GM12874 (cell line): ENCODE data around the gene PWWP3B.

Source experiments
- CTCF ChIP-seq: IDR thresholded peaks from 2 replicates; pipeline ENCODE4 v1.5.1; 2011; ENCODE audit warnings: low read depth, mild to moderate bottlenecking, control low read depth, low read length, moderate library complexity; ENCODE audit not compliant: insufficient read depth

The PWWP3B gene

DNA sequence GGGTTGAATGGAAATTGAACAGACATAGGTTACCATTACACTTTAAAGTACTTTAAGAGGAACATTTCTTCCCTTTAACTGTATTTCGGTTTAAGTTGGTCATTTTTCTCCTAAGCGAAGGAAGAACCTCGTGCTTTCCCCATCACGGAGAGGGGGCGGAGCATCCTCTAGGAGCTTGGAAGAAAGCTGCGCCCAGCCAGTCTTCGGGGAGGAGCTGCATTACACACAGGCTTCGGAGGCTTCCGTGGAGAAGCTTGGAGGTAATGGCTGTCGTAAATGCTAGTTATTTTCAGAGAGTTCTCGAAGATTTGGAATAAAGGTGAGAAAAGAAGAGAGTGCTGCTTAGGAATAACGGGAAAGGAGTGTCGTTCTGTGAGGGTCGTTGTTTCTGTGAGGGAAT, at the start of gene PWWP3B:
PWWP3B (plus strand) TSS at position 199 of the 400 bp plus-strand sequence. CDS start 37,128 bp downstream, outside the sequence.
- no peak for TF ChIP-seq CTCF

GRCh38 chrX:106139048-106139447, 29.1 kb upstream of the PWWP3B start:
- no peak for TF ChIP-seq CTCF

GRCh38 chrX:106144755-106145639, 23.1 kb upstream of the PWWP3B start:
- no peak for TF ChIP-seq CTCF

DNA sequence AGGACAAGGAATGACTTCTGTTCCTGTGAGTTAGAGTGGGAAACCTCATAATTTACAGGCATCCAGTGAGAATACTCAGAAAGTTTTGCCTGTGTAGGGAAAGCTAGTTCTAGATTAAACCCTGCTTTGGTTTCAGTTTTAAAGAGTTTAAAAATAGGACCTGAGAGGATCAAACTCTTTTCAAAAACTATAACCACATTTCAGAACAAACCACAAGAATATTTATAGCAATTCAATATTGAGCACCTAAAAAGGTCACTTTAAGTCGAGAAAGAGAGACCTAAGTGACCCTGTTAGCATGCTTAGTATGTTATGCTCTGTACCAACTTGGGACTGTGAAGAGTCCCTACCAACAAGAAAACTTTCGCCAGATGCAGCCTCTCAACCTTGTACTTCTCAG, 17.4 kb upstream of the PWWP3B start:
- TF ChIP-seq CTCF = no peak

DNA sequence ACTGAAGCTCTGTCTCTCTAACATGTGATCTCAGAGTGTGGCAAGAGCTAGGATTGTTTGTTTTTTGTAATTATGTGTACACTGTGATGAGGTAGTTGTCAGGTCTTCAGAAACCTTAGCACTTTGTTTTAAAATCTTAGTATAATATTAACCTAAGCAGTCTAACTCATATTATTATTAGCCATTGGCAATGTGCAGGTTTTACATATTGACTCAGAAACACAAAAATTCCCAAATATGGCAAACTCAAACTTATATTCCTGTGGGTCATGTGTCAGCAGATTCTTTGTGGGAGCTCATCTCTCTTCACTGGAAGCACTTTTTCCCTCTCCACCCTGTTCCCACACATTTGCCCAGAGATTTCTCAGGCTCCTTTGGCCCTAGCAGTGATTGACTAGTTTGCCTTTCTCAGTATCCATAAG, 8.2 kb upstream of the PWWP3B start:
- no peak for TF ChIP-seq CTCF

DNA sequence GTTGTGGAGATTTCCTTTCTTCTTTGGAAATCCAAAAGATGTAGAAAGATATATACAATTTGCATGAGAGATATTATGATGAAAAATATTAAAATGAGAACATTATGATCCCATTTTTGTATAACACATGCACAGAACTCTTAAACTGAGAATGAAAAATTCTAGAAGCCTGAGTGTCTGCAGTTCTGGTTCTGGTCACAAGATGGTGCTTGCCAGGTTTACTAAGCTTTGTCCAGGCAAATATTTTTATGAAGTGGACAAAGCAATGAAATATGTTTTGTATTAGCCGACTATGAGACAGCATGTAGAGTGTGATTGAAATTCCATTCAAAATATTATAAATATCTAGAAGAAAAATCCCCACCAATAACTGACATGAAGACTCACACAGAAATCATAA, 2.2 kb downstream of the PWWP3B start:
- 0 out of 2 replicates have a peak, but pooled peaks have one; percentile 6 for TF ChIP-seq CTCF

DNA sequence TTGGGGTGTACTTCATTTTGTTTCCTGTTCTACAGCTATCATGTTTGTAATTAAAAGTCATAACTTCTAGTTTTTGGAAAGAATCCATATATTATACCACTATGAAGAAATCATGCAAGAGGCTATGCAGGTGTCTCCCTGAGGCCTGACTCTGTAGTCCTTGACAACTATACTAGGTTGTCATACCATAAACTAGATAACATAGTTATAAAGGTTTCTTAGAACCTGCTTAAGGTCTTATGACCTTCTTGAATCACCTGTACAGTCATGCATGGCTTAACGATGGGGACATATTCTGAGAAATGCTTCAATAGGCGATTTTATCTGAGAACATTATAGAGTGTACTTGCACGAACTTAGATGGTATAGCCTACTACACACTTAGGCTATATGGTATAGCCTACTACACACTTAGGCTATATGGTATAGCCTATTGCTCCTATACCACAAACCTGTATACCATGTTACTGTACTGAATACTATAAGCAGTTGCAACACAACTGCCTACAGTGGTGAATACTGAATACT, 3.3 kb downstream of the PWWP3B start:
- no peak for TF ChIP-seq CTCF
